HG03280 (cell line): ENCODE measurements around the gene B9D2.
A peak's percentile ranks its signal among the peaks of the same experiment; 100 is the strongest.

ENCODE experiments used
- ATAC-seq: cut with Tn5 transposase; IDR thresholded peaks from one replicate; pipeline ENCODE4 v1.9.1; 2021; ENCODE audit warnings: mild to moderate bottlenecking, moderate library complexity; ENCODE audit not compliant: unreplicated experiment

The B9D2 gene

DNA sequence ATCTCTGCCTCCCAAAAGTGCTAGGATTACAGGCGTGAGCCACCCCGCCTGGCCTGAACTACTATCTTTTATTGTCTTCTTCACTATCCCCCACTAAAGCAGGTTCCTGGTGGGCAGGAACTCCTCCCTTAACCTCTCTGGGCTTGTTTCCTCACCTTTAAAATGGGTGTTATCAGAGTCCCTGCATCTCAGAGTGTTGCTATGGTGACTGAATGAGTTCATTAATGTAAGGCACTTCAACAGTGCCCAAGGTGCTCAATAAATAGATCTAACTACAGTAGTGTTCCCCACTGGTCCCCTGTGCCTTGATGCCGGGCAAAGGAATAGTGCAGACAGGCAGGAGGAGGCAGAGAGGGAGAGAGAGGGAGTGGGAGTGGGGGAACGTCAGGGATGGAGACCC lies 33.5 kb downstream of the B9D2 start:
- no peak for ATAC-seq

DNA sequence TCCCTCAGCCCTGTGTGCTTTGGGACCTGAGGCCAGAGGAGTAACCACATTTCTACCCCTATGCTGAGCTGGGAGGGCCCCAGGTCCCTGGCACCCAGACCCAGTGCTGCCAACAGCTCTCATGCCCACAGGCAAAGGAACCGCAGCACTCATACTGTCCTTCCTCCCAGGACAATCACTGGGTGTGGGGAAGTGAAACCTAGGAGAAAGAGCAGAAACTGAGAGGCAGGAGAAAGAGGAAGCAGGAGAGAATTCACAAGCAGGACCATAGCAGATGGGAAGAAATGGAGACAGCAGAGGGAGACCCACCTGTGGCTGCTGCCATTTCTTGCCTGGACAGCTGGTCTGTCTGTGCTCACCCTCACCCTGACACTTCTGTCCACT lies 35.1 kb downstream of the B9D2 start:
- ATAC-seq: no peak

DNA sequence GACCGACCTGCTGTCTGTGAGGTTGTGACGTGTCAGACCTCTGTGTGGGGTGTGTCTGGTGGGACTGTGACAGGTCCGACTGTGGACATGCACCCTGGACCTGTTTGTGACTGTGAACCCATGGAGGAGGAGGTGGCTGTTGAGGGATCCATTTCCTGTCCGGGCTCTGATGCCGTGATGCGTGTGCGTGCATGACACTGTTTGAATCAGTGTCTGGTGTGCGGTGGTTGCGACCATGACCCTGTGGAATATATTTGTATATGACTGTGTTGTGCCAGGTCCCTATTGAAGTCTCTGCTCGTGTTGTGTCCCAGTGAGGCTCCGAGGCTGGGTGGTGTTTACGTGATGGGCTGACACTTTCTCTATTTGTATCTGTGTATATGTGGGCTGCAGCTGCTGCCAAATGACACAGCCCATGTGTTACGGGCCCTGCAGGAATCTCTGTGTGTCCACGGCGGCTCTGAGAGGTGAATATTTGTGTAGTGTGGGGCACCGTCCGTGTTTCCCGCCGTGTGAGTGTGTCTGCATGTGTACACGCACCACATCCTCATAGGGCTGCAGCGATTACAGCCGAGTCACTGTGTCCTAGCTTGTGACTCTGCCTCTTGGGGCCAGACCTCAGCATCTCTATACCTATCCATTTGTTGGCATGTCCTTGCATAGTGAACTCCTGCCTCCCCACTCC lies 35.6 kb downstream of the B9D2 start:
- peak; percentile 17 for ATAC-seq

DNA sequence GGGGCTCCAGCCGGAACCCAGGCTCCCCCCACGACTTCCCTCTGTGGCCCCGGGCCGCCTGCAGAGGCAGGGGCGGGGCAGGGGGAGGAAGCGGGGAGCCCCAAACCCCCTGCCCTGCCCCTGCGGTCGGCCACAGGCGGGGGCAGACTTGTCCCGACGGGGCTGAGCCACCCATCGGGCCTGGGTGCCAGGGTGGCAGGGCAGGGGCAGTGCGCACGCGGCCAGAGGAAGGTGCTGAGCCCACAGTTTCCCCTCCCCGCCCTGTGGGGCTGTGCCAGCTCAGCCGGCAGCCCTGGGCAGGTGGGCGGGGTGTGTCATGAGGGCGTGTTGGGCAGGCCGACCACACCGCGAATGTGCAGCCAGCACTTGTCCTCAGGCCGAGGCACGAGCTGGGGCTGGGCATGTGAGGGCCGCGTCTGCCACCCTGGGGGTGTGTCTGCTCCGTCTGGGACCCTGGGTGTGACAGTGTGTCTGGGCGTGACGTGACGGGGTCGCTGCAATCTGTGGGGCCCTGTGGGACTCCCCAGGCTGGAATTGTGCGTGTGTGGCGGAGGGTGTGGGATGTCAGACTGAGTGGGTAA lies 36.3 kb downstream of the B9D2 start:
- ATAC-seq: peak; percentile 61

DNA sequence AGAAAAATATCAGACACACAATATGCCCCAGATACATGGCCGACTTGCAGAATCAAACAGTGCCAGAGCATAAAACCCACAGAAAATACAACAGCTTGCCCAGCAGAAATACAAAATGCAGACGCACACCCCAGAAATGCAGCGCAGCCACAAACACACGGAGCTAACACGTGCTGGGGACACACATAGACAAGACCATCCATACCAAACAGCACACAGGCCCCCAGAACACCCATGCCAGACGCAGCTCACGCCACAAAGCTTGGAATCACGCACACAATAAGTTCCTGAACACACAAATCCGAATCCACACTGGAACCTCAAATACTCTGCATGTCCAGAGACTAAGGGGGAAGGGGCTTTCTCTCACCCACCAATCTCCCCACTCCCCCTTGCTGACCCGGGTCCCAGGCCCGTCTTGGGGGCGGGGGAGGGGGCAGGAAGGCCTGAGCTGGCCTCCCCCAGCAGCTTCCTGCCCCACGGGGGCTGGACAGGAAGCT lies 36.8 kb downstream of the B9D2 start:
- ATAC-seq: no peak

DNA sequence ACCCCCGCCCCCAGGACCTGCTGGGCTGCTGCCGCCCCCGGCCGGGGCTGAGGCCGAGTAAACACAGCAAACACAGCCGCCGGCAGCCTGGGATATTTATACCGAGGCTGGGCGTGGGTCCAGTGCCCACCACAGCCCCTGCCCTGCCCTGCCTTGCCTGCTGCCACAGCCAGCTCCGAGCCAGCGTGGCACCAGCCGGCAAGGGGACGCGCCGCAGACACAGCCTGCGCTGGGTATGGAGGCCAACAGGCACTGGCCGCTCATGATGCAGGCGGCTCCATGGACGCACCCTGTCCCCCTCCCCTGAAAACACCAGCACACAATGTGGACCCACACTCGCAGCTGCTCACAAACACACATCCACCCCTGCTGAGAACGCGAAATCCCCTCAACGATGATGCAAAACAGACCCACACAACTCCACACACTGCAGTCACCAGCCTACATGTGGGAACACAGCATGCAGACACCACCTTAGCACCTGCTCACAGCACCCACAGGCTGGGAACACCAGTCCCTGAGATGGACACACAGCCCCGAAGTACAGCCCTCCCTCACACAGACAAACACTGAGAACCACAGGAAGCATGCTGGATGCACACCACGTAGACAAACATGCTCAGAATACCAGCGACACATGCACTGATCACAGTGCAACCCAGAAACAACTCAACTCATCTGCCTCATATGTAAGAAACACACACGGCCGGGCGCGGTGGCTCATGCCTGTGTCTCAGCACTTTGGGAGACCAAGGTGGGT lies 37.8 kb downstream of the B9D2 start:
- no peak for ATAC-seq

DNA sequence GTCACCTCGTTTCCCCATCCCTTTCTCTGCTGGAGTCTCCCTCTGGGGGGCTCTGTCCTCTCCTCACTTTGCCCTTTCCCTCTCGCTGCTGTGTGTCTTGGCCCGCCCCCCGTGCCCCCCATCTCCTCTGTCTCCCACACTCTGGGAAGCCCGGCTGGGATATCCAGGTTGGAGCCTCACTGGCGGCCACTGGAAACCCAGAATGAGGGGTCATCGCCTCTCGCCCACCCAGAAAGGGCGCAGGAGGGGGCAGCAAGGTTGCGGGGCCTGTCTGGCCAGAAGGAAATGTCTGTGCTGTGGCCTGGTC lies 38.4 kb downstream of the B9D2 start:
- no peak for ATAC-seq

DNA sequence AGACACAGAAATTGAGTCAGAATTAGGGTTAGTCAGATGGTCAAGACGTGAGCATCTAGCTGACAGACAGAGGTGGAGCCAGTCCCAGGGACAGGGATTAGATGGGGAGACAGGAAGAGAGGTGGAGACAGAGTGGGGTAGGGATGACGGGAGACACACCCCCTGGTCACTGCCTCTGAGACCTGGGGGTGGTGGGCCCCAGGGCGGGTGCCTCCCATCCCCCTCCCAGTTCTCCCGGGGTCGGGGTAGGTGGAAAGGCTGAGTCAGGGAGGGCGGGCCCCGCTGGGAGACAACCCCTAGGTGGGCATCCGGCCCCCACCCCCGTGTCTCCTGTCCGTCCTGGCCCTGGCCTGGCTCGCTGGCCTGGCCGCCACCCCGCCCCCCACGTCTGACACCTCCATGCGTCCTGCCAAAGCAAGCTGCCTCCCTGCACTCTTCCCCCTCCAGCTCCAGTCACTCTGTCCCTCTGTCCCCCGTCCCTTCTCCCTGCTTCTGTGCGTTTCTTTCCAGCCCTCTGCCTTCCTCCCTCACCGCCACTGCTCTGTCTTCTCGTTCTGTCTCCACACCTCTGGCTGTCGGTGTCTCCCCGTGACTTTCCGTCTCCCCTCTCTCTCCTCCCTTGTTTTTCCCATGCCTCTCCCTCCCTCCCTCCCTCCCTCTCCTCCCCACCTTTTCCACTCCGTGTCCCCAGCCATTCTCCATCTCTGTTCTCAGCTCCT lies 38.9 kb downstream of the B9D2 start:
- ATAC-seq: no peak

DNA sequence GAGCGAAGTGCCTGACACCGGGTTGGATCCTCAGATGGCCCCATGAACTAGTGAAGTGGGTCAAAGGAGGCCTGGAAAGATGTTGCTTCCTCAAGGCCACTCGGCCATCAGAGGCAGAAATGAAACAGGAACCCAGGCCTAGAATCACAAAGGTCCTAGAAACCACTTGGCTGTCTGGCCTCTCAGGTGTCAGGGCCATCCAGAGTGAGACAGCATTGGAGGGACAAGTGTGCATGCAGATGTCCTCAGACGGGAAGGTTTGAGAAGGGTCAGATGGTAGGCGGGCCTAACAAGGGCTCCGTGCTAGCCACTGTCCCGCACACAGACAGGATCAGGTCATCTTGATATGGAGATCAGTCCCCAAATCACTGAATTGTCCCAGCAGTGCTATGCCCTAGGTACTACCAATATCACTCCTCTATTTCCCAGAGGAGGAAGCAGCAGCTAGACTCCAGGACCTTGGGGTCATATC lies 39.7 kb downstream of the B9D2 start:
- no peak for ATAC-seq

DNA sequence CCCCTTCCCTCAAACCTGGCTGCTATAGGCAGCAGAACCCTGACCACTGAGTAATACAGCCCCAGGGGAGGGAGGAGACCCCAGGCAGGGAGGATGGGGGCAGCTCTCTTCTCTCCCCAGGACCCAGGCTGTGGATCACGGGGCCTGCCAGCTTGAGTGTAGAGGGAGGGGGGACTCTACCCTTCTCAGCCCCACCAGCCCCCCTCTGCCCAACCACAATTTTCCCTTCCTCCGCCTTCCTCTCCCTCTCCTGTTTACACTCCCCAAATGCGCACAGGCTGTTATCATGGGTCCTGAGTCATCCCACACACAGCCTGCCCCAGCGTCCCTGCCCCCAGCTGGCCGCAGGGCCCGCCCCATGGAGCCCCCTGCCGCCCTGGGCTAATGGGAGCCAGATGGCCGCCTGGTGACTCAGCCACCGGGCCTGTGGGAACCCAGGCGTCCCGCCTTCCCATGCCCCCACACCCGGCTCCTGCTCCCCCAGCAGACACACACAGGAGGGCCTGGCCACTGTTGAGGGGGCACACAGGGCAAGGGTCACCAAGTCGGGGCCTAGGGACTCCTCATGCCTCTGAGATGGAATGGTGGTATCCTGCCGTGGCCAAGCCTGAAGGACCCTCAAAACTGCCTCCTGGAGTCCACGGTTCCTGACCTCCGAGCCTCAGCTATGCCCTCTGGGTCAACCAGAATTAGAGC lies 40.4 kb downstream of the B9D2 start:
- ATAC-seq: no peak

DNA sequence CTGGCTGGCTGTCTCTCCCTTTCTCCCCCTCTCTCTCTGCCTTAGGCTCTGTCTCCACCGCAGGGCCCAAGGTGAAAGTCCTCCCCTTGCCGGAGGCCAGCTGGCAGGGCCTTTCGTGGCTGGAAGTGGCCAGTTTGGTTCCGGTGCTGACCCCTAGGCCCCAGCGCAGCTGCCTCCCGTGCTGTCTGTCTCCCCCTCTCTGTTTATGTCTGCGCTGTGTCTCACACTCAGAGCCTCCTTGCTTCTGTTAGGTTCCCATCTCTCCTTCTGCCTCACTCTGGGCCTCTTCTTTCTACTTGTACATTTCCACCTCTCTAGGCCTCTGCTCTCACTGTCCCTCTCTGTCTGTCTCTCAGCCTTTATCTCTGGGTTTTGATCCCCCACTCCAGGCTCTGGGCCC lies 40.9 kb downstream of the B9D2 start:
- ATAC-seq: no peak

DNA sequence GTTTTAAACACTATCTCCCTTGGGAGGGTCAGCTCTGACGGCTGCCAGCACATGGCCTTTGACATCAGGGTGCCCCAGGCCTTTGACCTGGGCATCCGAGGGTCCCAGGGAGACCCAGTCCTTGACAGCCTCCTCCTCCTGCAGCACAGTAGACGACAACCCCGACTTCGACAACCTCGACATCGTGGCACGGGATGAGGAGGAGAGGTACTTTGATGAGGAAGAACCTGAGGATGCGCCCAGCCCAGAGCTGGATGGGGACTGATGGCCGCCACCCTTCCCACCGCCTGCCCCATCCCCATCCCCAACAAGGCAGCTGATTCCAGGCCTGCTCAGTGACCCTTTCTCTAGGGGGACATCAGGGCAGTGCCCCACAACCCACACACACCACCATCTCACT lies 41.5 kb downstream of the B9D2 start:
- ATAC-seq: no peak

DNA sequence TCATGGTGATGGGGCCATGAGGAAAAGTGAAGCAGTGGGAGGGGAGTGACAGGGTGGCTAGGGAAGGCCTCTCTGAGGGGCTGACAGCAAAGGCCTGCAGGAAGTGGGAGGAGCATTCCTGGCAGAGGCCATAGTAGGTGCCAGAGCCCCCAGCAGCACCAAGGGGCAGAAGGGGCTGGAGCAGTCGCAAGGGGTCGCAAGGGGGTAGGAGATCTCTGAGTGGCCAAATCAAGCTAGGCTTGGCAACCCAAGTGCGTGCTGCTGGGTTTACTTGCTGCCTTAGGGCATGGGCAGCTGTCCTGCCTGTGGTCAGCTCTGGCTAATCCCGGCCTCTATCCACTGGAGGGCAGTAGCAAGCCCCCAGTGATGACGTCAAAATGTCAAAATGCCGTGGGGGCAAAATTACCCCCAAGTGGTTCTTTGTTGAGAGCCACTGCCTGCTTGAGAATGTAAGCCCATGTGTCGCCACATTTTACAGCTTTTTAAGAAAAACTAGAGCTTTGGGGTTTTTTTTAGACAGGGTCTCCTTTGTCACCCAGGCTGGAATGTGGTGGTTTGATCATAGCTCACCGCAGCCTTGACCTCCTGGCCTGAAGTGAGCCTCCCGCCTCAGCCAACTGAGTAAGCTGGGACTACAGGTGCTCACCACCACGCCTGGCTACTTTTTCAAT lies 42.2 kb downstream of the B9D2 start:
- no peak for ATAC-seq

DNA sequence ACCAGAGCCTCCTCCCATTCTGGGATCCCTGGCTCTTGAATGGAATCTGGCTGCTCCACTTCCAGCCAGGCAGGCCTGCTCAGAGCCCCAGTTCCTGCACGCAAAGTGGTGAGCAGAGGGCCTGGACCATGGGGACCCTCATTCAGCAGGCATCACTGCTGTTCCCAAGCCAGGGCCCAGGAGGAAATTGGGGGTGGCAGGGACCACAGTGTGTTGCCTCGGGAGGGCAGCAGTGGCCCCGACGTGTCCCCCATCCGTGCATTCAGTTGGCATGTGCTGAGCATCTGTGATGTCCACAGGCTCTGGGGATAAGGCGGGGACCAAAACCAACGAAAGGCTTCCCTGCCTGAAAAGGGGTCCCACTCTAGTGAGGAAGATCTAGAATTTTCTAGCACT lies 42.7 kb downstream of the B9D2 start:
- ATAC-seq: no peak

DNA sequence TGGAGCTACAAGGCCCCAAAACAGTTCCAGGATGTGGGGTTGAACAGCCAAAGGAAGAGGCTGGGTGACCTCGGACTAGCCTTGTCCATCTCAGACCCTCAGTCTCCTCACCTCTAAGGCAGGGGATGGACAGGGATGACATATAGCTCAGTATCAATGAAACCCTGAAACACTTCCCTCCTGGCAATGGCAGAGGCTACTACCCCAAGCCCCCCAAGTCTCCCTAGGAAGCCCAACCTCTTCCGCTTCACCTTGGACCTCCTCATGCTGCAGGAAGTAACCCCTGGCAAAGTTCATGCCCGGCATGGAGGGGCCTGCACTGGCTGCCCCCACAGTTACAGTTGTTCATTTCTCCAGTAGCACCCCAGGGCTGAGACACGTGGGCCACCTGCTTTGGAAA lies 43.4 kb downstream of the B9D2 start:
- no peak for ATAC-seq

DNA sequence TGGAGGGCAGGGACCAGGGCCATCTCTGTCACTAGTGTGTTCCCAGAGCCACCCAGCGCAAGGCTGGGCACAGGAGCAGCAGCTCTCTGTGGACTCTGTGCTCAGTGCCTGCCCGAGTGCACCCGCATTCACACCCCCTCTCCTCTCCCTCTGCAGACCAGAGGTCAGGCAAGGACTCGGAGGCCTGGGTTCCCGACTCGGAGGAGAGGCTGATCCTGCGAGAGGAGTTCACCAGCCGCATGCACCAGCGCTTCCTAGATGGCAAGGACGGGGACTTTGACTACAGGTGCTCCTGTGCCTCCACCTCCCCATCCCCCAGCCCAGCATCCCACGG lies 43.8 kb downstream of the B9D2 start:
- ATAC-seq: no peak

DNA sequence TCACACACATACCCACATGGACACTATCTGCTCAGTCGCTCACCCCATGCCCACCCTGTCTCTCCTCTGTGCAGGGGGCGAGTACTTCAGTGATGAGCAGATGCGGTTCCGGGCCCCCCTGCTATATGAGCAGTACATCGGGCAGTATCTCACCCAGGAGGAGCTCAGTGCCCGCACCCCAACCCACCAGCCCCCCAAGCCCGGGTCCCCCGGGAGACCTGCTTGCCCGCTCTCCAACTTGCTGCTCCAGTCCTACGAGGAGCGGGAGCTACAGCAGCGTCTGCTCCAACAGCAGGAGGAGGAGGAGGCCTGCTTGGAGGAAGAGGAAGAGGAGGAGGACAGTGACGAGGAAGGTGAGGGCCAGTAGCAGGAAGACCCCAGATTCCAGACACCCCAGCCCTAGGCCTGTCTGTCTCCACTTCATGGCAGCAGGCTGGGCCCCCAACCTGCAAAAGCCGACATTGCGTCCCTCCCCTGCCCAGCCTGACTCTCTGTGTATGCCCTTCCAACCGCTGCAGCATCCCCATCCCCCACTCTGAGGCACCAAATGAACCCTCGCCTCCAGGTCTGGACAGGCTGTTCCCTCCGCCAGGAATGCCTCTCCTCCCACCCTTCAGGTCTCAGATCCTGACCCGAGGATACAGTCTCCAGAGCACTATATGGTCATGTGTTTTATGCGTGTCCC lies 44.3 kb downstream of the B9D2 start:
- no peak for ATAC-seq

DNA sequence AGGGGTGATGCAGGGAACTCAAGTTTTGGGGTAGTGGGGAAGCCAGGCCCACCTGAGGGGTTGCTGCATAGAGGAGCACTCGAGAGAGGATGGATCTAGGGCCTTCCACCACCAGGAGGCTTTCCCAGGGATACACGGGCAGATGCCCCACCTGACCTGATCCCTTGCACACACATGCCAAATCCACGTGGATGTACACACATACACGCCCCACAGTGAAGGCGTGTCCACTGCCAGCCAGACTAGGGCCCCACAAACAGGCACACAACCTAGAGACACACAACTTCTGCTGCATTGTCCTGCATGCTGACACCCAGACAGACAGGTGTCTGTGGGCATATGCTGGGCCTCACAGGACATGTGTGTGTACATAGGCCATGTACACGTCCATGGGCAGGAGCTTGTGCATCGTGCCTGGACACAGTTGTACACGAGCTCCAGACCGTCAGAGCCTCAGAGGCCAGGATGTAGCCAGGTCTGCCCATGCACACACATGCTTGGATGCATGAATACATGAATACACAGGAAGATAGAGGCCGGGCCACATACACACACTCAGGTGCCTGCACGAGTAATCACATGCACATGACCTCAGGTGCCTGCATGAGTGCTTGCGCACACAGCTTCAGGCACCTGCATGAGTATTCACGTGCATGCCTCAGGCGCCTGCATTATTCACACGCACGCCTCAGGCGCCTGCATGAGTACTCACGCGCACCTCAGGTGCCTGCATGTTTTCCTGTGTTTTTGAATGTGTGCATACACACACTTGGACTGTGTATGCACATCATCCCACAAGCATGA lies 45.1 kb downstream of the B9D2 start:
- no peak for ATAC-seq

DNA sequence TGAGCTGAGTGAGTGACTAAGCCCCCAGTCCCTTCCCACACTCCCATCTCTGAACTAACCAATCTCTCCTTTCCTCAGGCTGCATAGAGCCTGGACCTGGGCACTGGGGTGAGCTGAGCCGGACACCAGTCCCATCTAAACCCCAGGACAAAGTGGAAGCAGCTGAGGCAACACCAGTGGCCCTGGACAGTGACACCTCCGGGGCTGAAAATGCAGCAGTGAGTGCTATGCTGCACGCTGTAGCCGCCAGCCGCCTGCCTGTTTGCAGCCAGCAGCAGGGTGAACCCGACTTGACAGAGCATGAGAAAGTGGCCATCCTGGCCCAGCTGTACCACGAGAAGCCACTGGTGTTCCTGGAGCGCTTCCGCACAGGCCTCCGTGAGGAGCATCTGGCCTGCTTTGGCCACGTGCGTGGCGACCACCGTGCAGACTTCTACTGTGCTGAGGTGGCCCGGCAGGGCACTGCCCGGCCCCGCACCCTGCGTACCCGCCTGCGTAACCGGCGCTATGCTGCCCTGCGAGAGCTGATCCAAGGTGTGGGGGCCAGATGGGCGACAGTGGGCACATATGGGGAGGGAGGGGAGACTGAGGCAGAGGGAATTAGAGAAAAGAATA lies 47.5 kb downstream of the B9D2 start:
- ATAC-seq: no peak
